IMR-90 (cell line): ENCODE results near the gene IGF2BP1. TPM values are rescaled to one million over a fixed set of nuclear protein-coding genes. Genes with fewer than 3 reads are reported as not detected.

Source experiments
- ATAC-seq: fragments of 200-7000 bp; cut with Tn5 transposase; 2 replicates; pipeline ENCODE4 v1.9.1; 2020; ENCODE audit warnings: low read depth, mild to moderate bottlenecking, moderate library complexity
- BruUV-seq: library from RNA; stranded (reverse); fragments of 400-500 nt; replicated peaks from 2 replicates; lab custom pipeline; 2021; lab: Mats Ljungman, UMichigan
- CTCF ChIA-PET: fragments of 300-600 bp; formaldehyde crosslinking; extraction: SDS; loops from one replicate; lab custom pipeline; 2021; ENCODE audit warnings: antibody characterized with exemption; lab: Yijun Ruan, JAX
- POLR2A ChIA-PET: fragments of 300-600 bp; sonication (Branson Sonifier 250); formaldehyde crosslinking; loops from one replicate; lab custom pipeline; 2022; ENCODE audit warnings: antibody characterized with exemption; ENCODE audit not compliant: unreplicated experiment; lab: Charles Lee
- DNase-seq: peaks from one replicate; pipeline ENCODE4 v3.0.0; 2013
- H2AFZ ChIP-seq: replicated peaks from 2 replicates; pipeline ENCODE3; 2013; ENCODE audit warnings: low read length, mild to moderate bottlenecking; ENCODE audit not compliant: poor library complexity
- H2AK5ac ChIP-seq: 2 replicates; pipeline ENCODE4 v1.6.1; 2013; ENCODE audit warnings: low read depth, low read length, inconsistent platforms
- H2AK9ac ChIP-seq: replicated peaks from 2 replicates; pipeline ENCODE3; 2013; ENCODE audit warnings: mild to moderate bottlenecking, low read depth, low read length, moderate library complexity; ENCODE audit not compliant: poor library complexity
- H2BK120ac ChIP-seq: 2 replicates; pipeline ENCODE4 v1.6.1; 2013; ENCODE audit warnings: low read depth, low read length, inconsistent platforms
- H2BK15ac ChIP-seq: 3 replicates; pipeline ENCODE4 v1.6.1; 2013; ENCODE audit warnings: low read depth, low read length, inconsistent platforms
- H2BK20ac ChIP-seq: 2 replicates; pipeline ENCODE4 v1.6.1; 2013; ENCODE audit warnings: low read depth, mild to moderate bottlenecking, inconsistent platforms, low read length, moderate library complexity
- H2BK5ac ChIP-seq: 2 replicates; pipeline ENCODE4 v1.6.1; 2013; ENCODE audit warnings: mild to moderate bottlenecking, low read depth, low read length, inconsistent platforms; ENCODE audit not compliant: poor library complexity, severe bottlenecking
- H3K14ac ChIP-seq: replicated peaks from 2 replicates; pipeline ENCODE4 v1.6.1; 2013; ENCODE audit warnings: low read depth, low read length, inconsistent platforms
- H3K18ac ChIP-seq: 2 replicates; pipeline ENCODE4 v1.6.1; 2013; ENCODE audit warnings: low read depth, low read length, control low read depth
- H3K23ac ChIP-seq: 2 replicates; pipeline ENCODE4 v1.6.1; 2013; ENCODE audit warnings: low read depth, low read length, inconsistent platforms
- H3K27ac ChIP-seq: 2 replicates; pipeline ENCODE4 v1.5.1; 2013; ENCODE audit warnings: mild to moderate bottlenecking, control low read depth, low read length; ENCODE audit not compliant: insufficient read depth
- H3K27me3 ChIP-seq: 2 replicates; pipeline ENCODE4 v1.6.1; 2013; ENCODE audit warnings: low read length; ENCODE audit not compliant: control insufficient read depth, insufficient read depth
- H3K36me3 ChIP-seq: 2 replicates; pipeline ENCODE4 v1.6.1; 2013; ENCODE audit warnings: low read length, mixed read lengths; ENCODE audit not compliant: control insufficient read depth, insufficient read depth
- H3K4ac ChIP-seq: 2 replicates; pipeline ENCODE4 v1.6.1; 2013; ENCODE audit warnings: low read depth, low read length, inconsistent platforms
- H3K4me1 ChIP-seq: 2 replicates; pipeline ENCODE4 v1.6.1; 2013; ENCODE audit warnings: low read length, mixed read lengths; ENCODE audit not compliant: control insufficient read depth, insufficient read depth
- H3K4me2 ChIP-seq: 2 replicates; pipeline ENCODE4 v1.6.1; 2013; ENCODE audit warnings: low read depth, mild to moderate bottlenecking, control low read depth, low read length, moderate library complexity
- H3K4me3 ChIP-seq: 2 replicates; pipeline ENCODE4 v1.5.1; 2013; ENCODE audit warnings: low read depth, mild to moderate bottlenecking, control low read depth, low read length, moderate library complexity; ENCODE audit not compliant: insufficient read depth
- H3K56ac ChIP-seq: 2 replicates; pipeline ENCODE4 v1.6.1; 2013; ENCODE audit warnings: low read length, inconsistent platforms; ENCODE audit not compliant: insufficient read depth; ENCODE audit errors: extremely low read depth
- H3K79me1 ChIP-seq, 2 experiments: 2 replicates each; pipeline ENCODE4 v1.6.1; 2013; ENCODE audit warnings: low read length in 2 of 2, inconsistent platforms in 1 of 2, low read depth in 1 of 2
- H3K9ac ChIP-seq: 2 replicates; pipeline ENCODE4 v1.6.1; 2013; ENCODE audit warnings: low read depth, low read length, control low read depth
- H3K9me1 ChIP-seq: 2 replicates; pipeline ENCODE4 v1.6.1; 2013; ENCODE audit warnings: low read length, inconsistent platforms; ENCODE audit not compliant: insufficient read depth
- H3K9me3 ChIP-seq: 2 replicates; pipeline ENCODE4 v1.6.1; 2013; ENCODE audit warnings: low read length; ENCODE audit not compliant: control insufficient read depth, insufficient read depth
- H4K20me1 ChIP-seq: 2 replicates; pipeline ENCODE4 v1.6.1; 2013; ENCODE audit warnings: low read length, inconsistent platforms; ENCODE audit not compliant: insufficient read depth
- H4K5ac ChIP-seq: 2 replicates; pipeline ENCODE4 v1.6.1; 2013; ENCODE audit warnings: mild to moderate bottlenecking, low read depth, low read length, control low read depth
- H4K8ac ChIP-seq, 2 experiments: 2 replicates each; pipeline ENCODE4 v1.6.1; 2013; ENCODE audit warnings: low read depth in 2 of 2, low read length in 2 of 2, control low read depth in 1 of 2, inconsistent platforms in 1 of 2
- H4K91ac ChIP-seq: 2 replicates; pipeline ENCODE4 v1.6.1; 2013; ENCODE audit warnings: low read depth, low read length, inconsistent platforms; ENCODE audit not compliant: insufficient read depth
- BHLHE40 ChIP-seq: fragments of 150-350 bp; IDR thresholded peaks from 2 replicates; pipeline ENCODE4 v1.6.1; 2016; ENCODE audit warnings: mild to moderate bottlenecking, low read depth, low read length
- CHD1 ChIP-seq: IDR thresholded peaks from 2 replicates; pipeline ENCODE4 v1.6.1; 2012; ENCODE audit warnings: low read depth, low read length, improper control_type of control experiment
- FOS ChIP-seq: fragments of 150-350 bp; IDR thresholded peaks from 2 replicates; pipeline ENCODE4 v1.6.1; 2016; ENCODE audit warnings: low read depth, low read length
- MAFK ChIP-seq: IDR thresholded peaks from 2 replicates; pipeline ENCODE4 v1.6.1; 2012; ENCODE audit warnings: low read depth, low read length, improper control_type of control experiment
- MAZ ChIP-seq: IDR thresholded peaks from 2 replicates; pipeline ENCODE4 v1.6.1; 2012; ENCODE audit warnings: low read depth, mild to moderate bottlenecking, low read length, improper control_type of control experiment, moderate library complexity, borderline replicate concordance
- MXI1 ChIP-seq: IDR thresholded peaks from 2 replicates; pipeline ENCODE4 v1.6.1; 2012; ENCODE audit warnings: low read depth, mild to moderate bottlenecking, low read length, moderate library complexity, borderline replicate concordance
- RAD21 ChIP-seq: IDR thresholded peaks from 2 replicates; pipeline ENCODE4 v1.6.1; 2012; ENCODE audit warnings: low read length, improper control_type of control experiment
- RFX5 ChIP-seq: IDR thresholded peaks from 2 replicates; pipeline ENCODE4 v1.8.0; 2012; ENCODE audit warnings: low read depth, mild to moderate bottlenecking, low read length, moderate library complexity
- SMC3 ChIP-seq: fragments of 150-350 bp; IDR thresholded peaks from 2 replicates; pipeline ENCODE4 v1.6.1; 2016; ENCODE audit warnings: low read depth, mild to moderate bottlenecking, antibody characterized with exemption, low read length, moderate library complexity
- USF2 ChIP-seq: fragments of 150-350 bp; IDR thresholded peaks from 2 replicates; pipeline ENCODE4 v1.6.1; 2017; ENCODE audit warnings: mild to moderate bottlenecking, antibody characterized with exemption, low read length, low read depth
- WGBS, 2 experiments: methylation state at CpG; one replicate each; pipeline versions ENCODE4 v1.1.5 to v1.1.7; 2013; ENCODE audit warnings: missing lambda C conversion rate in 2 of 2; ENCODE audit not compliant: insufficient read length in 1 of 2; ENCODE audit errors: extremely low coverage in 2 of 2; 5-methylcytosine and 5-hydroxymethylcytosine counted together
- dilution Hi-C: fragments of 300-500 bp; cut with HindIII; formaldehyde crosslinking; loops from one replicate; pipeline ENCODE4 v1.14.3; 2018; ENCODE audit warnings: low sequenced_read_pairs; ENCODE audit not compliant: unreplicated experiment
- in situ Hi-C: fragments of 300-500 bp; cut with MboI; formaldehyde crosslinking; loops from 3 replicates; pipeline ENCODE4 v1.14.3; 2019; ENCODE audit warnings: low sequenced_read_pairs, inconsistent platforms, mixed read lengths
- intact Hi-C: fragments of 100-400 bp; cut with micrococcal nuclease; formaldehyde crosslinking; loops from 2 replicates; pipeline ENCODE4 v1.10.0; 2022
- polyA plus RNA-seq, 3 experiments: library from polyadenylated mRNA; depleted of rRNA; stranded (reverse); fragments of >200 nt; gene quantifications; 2 replicates each; pipeline ENCODE4 v1.2.3, GENCODE V29; 2012; ENCODE audit warnings: low replicate concordance in 1 of 3
- total RNA-seq: library from RNA; depleted of rRNA; stranded (reverse); fragments of >200 nt; gene quantifications from 2 replicates; pipeline ENCODE4 v1.2.3, GENCODE V29; 2012

Gene IGF2BP1
- total and polyA plus RNA-seq, 2 of the 4 experiments (the other 2 are of a cell fraction): 10.2 to 13.1 TPM

- Histone ChIP-seq H3K79me1 (peaks cover 0 to 15% of the 10 kb centered on the region in 2 experiments; a peak in 2 of 4 replicates), H3K4me2 (peak overlapping the region; percentile 84), H3K56ac (0 out of 2 replicates have a peak overlapping the region, but pooled peaks have one; percentile 14), H3K18ac (no peak overlapping the region), H2BK120ac (0 out of 2 replicates have a peak overlapping the region, but pooled peaks have one; percentile 56), H2AK5ac (no peak overlapping the region), H3K14ac (peak overlapping the region; percentile 82; the same call in 1 of the 2 replicates), H3K27me3 (peaks cover 20% of the 10 kb centered on the region), H3K9me3 (no peaks in the 10 kb centered on the region), H2AK9ac (peak overlapping the region; percentile 95), H2BK15ac (0 out of 3 replicates have a peak overlapping the region, but pooled peaks have one; percentile 84), H3K4me3 (peak overlapping the region; percentile 93), H4K91ac (peak overlapping the region; percentile 66; the same call in 1 of the 2 replicates), H3K27ac (peak overlapping the region; percentile 95; the same call in 1 of the 2 replicates), H3K9ac (peak overlapping the region; percentile 72), H3K23ac (peak overlapping the region; percentile 55; the same call in 1 of the 2 replicates), H3K4me1 (no peaks in the 10 kb centered on the region), H2AFZ (peak overlapping the region; percentile 95), H3K4ac (peak overlapping the region; percentile 60; the same call in 1 of the 2 replicates), H3K9me1 (no peaks in the 10 kb centered on the region), H3K36me3 (no peaks in the 10 kb centered on the region), H4K20me1 (peaks cover 2% of the 10 kb centered on the region; the same call in 1 of the 2 replicates), H4K8ac (peak overlapping the region; percentile 23 to 53; a peak in 1 of 4 replicates), H2BK5ac (no peak overlapping the region), H4K5ac (no peak overlapping the region), H2BK20ac (no peak overlapping the region)
- TF ChIP-seq RFX5 (no peak), USF2 (no peak), MAZ (no peak), MAFK (no peak), CHD1 (no peak), RAD21 (no peak), SMC3 (no peak), MXI1 (no peak), FOS (no peak), BHLHE40 (no peak)
- dilution Hi-C loops: no loop called here
- BruUV-seq: no TSS peak
- ATAC-seq (no peak; the same call in 1 of the 2 replicates), DNase-seq (no peak)
- ChIA-PET CTCF (interaction anchor here (0.9 kb wide), 1 partner anchor 43 kb away, joined by 3 read pairs; no protein-coding TSS in a partner anchor), POLR2A (interaction anchor here (0.5 to 0.7 kb wide), 2 partner anchors 32 to 43 kb away, joined by 7 to 18 read pairs; no protein-coding TSS in a partner anchor)
- no CpG with 5 or more reads among the region's 23 CpGs for WGBS, 2 experiments
- intact Hi-C loops: loop anchor here (1.0 to 2.0 kb wide), 2 partner anchors 24 to 52 kb away; partner anchors contain the start of gene SNF8
- in situ Hi-C loops: no loop called here
These were observed 473 bp upstream of the IGF2BP1 start for GRCh38 chr17:48996722-48997102.
